ENCODE measurements around the gene CDRT4.

CDRT4 gene

GRCh38 chr17:15431766-15432165, 35.7 kb downstream of the CDRT4 start:
- no peak for DNase-seq (ENCODE audit: low spot score)

- no peak for DNase-seq (ENCODE audit: low spot score)
These were observed 36.2 kb downstream of the CDRT4 start for GRCh38 chr17:15431196-15431595.

- DNase-seq (ENCODE audit: low spot score), result no peak
These were observed 42.9 kb downstream of the CDRT4 start for GRCh38 chr17:15424521-15424920.

GRCh38 chr17:15422392-15422965, 44.9 kb downstream of the CDRT4 start:
- DNase-seq (ENCODE audit: low spot score), result no peak

- no peak for DNase-seq (ENCODE audit: low spot score)
These were observed 48.6 kb downstream of the CDRT4 start for GRCh38 chr17:15418781-15419180.

GRCh38 chr17:15414532-15415306, 52.7 kb downstream of the CDRT4 start:
- DNase-seq (ENCODE audit: low spot score), result no peak

- no peak for DNase-seq (ENCODE audit: low spot score)
These were observed 54.2 kb downstream of the CDRT4 start for GRCh38 chr17:15413101-15413771.

GRCh38 chr17:15412606-15413005, 54.8 kb downstream of the CDRT4 start:
- no peak for DNase-seq (ENCODE audit: low spot score)

- peak; percentile 75 for DNase-seq (ENCODE audit: low spot score)
These were observed 55.8 kb downstream of the CDRT4 start for GRCh38 chr17:15411384-15412198.

- peak; percentile 92 for DNase-seq (ENCODE audit: low spot score)
These were observed 57.6 kb downstream of the CDRT4 start for GRCh38 chr17:15409721-15410250.

- no peak for DNase-seq (ENCODE audit: low spot score)
These were observed 58.6 kb downstream of the CDRT4 start for GRCh38 chr17:15408803-15409202.

- DNase-seq (ENCODE audit: low spot score), result no peak
These were observed 61.3 kb downstream of the CDRT4 start for GRCh38 chr17:15406081-15406480.

- no peak for DNase-seq (ENCODE audit: low spot score)
These were observed 62.4 kb downstream of the CDRT4 start for GRCh38 chr17:15405058-15405415.

GRCh38 chr17:15404106-15405057, 63.0 kb downstream of the CDRT4 start:
- DNase-seq (ENCODE audit: low spot score), result no peak

GRCh38 chr17:15403276-15403939, 64.0 kb downstream of the CDRT4 start:
- DNase-seq (ENCODE audit: low spot score), result peak; percentile 37

GRCh38 chr17:15399443-15399842, 68.0 kb downstream of the CDRT4 start:
- no peak for DNase-seq (ENCODE audit: low spot score)

GRCh38 chr17:15398736-15399331, 68.6 kb downstream of the CDRT4 start:
- peak; percentile 66 for DNase-seq (ENCODE audit: low spot score)

- peak; percentile 67 for DNase-seq (ENCODE audit: low spot score)
These were observed 69.1 kb downstream of the CDRT4 start for GRCh38 chr17:15398291-15398690.

- no peak for DNase-seq (ENCODE audit: low spot score)
These were observed 69.8 kb downstream of the CDRT4 start for GRCh38 chr17:15397620-15398019.

- DNase-seq (ENCODE audit: low spot score), result no peak
These were observed 72.3 kb downstream of the CDRT4 start for GRCh38 chr17:15395091-15395490.
